ENCODE results near the gene KDM8.
"Not testable (repeated sequence)": the region's sequence is repeated elsewhere in the genome, so short reads cannot be mapped to it uniquely, and the experiment has no call there.

Gene KDM8

DNA sequence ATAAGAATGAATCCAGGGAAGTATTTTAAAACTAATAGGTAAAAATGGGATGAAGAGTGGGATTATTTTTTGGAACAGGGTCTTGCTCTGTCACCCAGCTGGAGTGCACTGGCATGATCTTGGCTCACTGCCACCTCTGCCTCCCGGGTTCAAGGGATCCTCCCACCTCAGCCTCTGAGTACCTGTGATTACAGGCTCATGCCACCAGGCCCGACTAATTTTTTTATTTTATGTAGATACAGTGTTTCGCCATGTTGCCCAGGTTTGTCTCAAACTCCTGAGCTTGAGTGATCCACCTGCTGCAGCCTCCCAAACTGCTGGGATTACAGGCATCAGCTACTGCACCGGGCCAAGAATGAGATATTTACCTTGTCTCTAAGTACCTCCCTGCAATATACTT, 43.1 kb downstream of the KDM8 start:
- no peak for DNase-seq

DNA sequence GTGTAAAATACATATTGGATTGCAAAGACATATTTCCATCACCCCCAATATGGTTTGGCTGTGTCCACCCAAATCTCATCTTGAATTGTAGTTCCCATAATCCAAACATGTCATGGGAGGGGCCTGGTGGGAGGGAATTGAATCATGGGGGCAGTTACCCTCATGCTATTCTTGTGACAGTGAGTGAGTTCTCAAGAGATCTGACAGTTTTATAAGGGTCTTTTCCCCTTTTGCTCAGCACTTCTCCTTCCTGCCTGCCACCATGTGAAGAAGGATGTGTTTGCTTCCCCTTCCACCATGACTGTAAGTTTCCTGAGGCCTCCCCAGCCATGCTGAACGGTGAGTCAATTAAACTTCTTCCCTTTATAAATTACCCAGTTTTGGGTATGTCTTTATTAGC, 43.8 kb downstream of the KDM8 start:
- DNase-seq = not testable (repeated sequence)

DNA sequence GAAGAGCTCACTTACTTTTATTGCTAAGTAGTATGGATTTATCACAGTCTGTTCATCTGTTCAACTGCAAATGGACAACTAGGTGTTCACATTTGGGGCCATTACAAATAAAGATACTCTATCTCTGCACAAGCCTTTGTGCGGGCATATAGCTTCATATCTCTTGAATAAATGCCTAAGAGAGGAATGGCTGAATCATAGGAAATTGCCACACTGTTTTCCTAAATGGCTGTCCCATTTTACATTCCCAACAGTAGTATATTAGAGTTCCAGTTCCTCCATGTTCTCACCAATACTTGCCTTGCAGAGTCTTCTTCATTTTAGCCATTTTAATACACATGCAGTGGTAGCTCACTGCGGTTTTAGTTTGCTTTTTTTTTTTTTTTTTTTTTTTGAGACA, 44.7 kb downstream of the KDM8 start:
- DNase-seq = no peak

DNA sequence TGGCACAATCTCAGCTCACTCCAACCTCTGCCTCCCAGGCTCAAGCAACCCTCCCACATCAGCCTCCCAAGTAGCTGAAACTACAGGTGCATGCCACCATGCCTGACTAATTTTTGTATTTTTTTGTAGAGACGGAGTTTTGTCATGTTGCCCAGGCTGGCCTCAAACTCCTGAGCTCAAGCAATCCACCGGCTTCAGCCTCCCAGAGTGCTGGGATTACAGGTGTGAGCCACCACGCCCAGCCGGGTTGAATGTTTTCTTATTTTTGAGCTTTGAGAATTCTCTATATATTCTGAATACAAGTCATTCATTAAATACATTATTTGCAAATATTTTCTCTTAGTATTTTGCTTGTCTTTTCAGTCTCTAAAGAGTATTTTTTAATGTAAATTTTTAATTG, 45.6 kb downstream of the KDM8 start:
- DNase-seq = not testable (repeated sequence)

DNA sequence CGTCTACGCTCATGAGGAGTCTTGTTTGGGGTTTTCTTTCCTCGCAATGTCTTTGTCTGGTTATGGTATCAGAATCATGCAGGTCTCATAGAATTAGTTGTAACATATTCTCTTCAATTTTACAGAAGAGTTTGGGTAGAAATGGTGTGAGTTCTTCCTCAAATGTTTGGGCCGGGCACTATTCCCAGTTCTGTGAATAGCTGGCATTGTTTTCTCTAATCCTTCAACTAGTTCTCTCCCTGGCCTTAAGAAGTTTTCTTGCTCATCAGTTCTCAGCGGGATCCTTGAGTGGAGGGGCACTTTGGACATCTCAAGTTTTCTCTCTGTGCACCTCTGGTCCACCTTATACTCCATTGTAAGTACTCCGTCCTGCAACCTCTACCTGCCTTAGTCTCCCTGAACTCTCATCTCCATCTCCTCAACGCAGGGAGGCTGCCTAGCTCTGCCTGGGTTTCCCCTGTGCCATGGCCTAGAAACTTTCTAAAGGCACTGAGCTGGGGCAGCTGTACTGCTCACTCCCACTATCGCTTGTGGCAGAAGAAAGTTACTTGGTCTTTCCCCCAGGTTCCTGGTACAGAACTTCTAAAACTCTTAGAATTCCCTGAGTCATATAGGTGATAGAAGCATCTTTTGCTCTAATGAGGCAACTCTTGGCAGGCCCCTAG, 48.3 kb downstream of the KDM8 start:
- DNase-seq = no peak

DNA sequence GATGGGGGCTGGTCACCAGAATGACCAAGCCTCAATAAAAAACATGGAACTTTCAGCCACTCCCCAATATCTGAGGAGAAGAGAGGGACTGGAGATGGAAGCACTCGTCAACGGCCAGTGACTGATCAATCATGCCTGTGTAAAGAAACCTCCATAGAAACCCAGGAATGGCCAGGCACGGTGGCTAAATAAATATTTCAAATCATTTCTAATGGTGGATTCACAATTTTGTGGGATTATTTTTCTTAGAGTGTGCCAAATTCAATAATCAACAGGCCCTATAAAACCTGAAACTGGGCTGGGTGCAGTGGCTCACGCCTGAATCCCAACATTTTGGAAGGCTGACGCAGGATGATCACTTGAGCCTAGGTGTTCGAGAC, 48.9 kb downstream of the KDM8 start:
- no peak for DNase-seq

- no peak for DNase-seq
Measured at GRCh38 chr16:27253526-27253930, 50.2 kb downstream of the KDM8 start.

- DNase-seq = no peak
Measured at GRCh38 chr16:27254262-27254811, 51.0 kb downstream of the KDM8 start.

DNA sequence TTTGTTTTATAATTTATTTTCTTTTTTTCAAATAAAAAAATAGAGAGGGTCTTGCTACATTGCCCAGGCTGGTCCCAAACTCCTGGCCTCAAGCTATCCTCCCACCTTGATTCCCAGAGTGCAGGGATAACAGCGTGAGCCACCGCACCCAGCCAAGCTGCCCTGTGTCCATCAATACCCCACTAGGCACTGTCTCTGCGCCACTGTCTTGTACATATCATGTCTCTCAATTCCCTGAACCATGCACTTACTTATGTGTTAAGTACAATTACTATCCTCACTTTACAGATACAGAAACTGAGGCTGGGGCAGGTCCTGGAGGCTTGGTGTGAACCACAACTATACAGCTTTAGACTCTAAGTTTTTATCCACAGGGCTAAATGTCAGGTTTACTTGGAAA, 53.5 kb downstream of the KDM8 start:
- DNase-seq = no peak

DNA sequence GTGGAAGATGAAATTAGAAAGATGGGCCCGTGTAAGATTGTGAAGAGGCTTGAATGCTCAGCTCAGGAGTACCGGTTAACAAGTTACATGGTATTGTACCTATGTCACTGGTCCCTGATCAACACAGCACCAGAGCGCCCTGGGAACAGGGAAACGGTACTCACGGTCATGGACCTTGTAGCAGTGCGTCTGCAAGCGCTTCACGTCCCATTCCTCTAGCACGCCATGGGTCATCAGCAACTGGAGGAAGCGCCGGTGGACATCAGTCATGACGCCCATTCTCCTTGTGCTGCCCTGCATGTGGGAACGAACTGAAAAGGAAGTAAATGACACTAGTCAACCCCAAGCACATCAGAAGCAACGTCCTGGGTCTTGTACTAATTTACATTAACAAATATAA, 53.9 kb downstream of the KDM8 start:
- DNase-seq = no peak

DNA sequence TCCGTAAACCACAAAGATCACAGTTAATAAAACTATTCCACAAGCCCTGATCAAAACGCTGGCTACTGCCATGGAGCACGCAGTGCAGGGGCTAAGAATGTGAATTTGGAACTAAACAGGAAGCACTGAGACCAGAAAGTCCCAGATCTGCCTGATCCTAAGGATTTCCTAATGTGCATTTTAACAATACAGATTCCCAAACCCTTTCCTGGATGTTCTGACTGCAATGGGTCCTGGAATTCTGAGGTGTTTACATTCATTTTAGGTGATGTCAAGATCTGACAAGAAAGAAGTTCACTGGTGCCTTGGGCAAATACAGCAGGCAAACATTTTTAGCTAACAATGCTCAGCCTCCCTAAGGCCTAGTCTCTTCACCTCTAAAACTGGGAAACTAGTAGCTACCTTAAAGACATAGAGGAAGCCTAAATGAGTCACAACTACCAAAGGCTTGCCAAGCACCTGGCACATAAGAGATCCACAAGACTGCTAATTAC, 55.0 kb downstream of the KDM8 start:
- DNase-seq = no peak

GRCh38 chr16:27259710-27260109, 56.4 kb downstream of the KDM8 start:
- DNase-seq = no peak

GRCh38 chr16:27262904-27263423, 59.6 kb downstream of the KDM8 start:
- not testable (repeated sequence) for DNase-seq

DNA sequence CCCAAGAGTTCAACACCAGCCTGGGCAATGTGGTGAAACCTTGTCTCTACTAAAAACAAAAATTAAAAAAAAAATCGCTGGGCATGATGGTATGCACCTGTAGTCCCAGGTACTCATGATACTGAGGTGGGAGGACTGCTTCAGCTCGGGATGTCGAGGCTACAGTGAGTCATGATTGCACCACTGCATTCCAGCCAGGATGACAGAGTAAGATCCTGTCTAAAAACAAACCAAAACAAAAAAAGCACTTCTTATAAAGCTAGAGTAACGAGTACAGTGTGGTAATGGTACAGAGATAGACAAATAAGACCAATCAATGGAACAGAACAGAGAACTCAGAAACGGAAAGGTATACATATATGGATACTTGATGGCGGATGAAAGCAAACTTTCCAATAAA, 60.8 kb downstream of the KDM8 start:
- DNase-seq = no peak

- no peak for DNase-seq
Measured at GRCh38 chr16:27265982-27266381, 62.7 kb downstream of the KDM8 start.

DNA sequence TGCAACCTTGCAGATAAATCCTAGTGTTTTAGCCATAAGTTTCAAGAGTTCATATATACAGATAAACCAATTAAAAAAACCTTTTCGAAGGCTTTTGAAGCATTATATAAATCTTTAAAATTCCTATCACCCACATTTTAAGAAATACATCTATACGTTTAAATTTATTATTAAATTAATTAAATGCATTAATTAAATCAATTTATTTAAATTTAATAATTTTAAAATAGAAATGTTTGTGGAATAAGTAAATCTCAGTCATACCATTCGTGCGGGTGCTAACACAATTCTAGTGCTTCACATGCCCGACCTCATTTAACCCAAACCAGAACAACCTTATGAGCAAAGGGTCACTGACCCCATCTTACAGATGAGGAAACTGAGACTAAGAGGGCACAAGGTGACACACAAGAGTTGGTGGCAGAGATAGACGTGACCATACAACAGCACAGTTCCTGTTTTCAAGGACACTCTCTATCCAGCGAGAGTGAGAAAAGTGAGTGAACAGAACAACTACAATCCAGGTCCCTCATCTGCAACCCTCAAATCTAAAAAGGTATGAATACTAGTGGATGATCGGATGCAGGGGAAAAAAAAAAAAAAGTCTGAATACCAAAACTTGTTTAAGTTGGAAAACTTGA, 63.8 kb downstream of the KDM8 start:
- no peak for DNase-seq

- DNase-seq = peak; percentile 20
Measured at GRCh38 chr16:27268376-27269299, 65.3 kb downstream of the KDM8 start, which contains the start of gene NSMCE1. TSS of gene NSMCE1 (minus strand) at chr16:27268772. CDS start at chr16:27257570, 11,202 bp downstream.

GRCh38 chr16:27269300-27270150, 66.2 kb downstream of the KDM8 start:
- no peak for DNase-seq

GRCh38 chr16:27270349-27270748, 67.0 kb downstream of the KDM8 start:
- DNase-seq = no peak

All from NCI-H1417 treated with DMSO at 0.1 percent for 48 hours (cell line).